SK-N-SH treated with all-trans-retinoic acid at 6 μM for 48 hours (cell line): ENCODE measurements around the gene IL4I1.

Experiments
- ATAC-seq: fragments of 200-7000 bp; cut with Tn5 transposase; 3 replicates; pipeline ENCODE4 v1.9.1; 2020; ENCODE audit warnings: mild to moderate bottlenecking, moderate library complexity
- ARNTL ChIP-seq: fragments of 450-650 bp; formaldehyde crosslinking; IDR thresholded peaks from 2 replicates; pipeline ENCODE4 v1.5.0; 2020; ENCODE audit warnings: low read depth, mild to moderate bottlenecking, moderate library complexity, borderline replicate concordance
- BACH2 ChIP-seq: fragments of 250-450 bp; sonication (Bioruptor Pico); IDR thresholded peaks from 2 replicates; pipeline ENCODE4 v1.9.0; 2021; ENCODE audit warnings: mild to moderate bottlenecking, borderline replicate concordance
- CSDC2 ChIP-seq: fragments of 250-450 bp; sonication (Bioruptor Pico); IDR thresholded peaks from 2 replicates; pipeline ENCODE4 v1.5.0; 2020; ENCODE audit warnings: mild to moderate bottlenecking, moderate library complexity
- ESRRG ChIP-seq: fragments of 250-450 bp; sonication (Bioruptor Pico); IDR thresholded peaks from 2 replicates; pipeline ENCODE4 v1.6.1; 2021; ENCODE audit warnings: mild to moderate bottlenecking
- GLIS3 ChIP-seq: fragments of 250-450 bp; sonication (Bioruptor Pico); IDR thresholded peaks from 2 replicates; pipeline ENCODE4 v1.5.0; 2020; ENCODE audit warnings: mild to moderate bottlenecking, moderate library complexity
- ISL1 ChIP-seq: fragments of 250-450 bp; sonication (Bioruptor Pico); IDR thresholded peaks from 2 replicates; pipeline ENCODE4 v2.1.2; 2022; ENCODE audit warnings: mild to moderate bottlenecking, moderate library complexity
- PPARA ChIP-seq: fragments of 250-450 bp; sonication (Bioruptor Pico); IDR thresholded peaks from 2 replicates; pipeline ENCODE4 v1.5.0; 2020; ENCODE audit warnings: mild to moderate bottlenecking, borderline replicate concordance
- RARB ChIP-seq: fragments of 250-450 bp; sonication (Bioruptor Pico); IDR thresholded peaks from 2 replicates; pipeline ENCODE4 v1.8.0; 2021; ENCODE audit warnings: mild to moderate bottlenecking, moderate library complexity
- SNAI2 ChIP-seq: fragments of 250-450 bp; sonication (Bioruptor Pico); IDR thresholded peaks from 2 replicates; pipeline ENCODE4 v1.5.0; 2020; ENCODE audit warnings: mild to moderate bottlenecking, moderate library complexity
- TCF4 ChIP-seq: fragments of 250-450 bp; sonication (Bioruptor Pico); IDR thresholded peaks from 2 replicates; pipeline ENCODE4 v1.8.0; 2021; ENCODE audit warnings: mild to moderate bottlenecking, moderate library complexity, borderline replicate concordance
- ZC3H10 ChIP-seq: fragments of 250-450 bp; sonication (Bioruptor Pico); IDR thresholded peaks from 2 replicates; pipeline ENCODE4 v1.5.1; 2021; ENCODE audit warnings: mild to moderate bottlenecking, moderate library complexity
- ZFP3 ChIP-seq: fragments of 250-450 bp; sonication (Bioruptor Pico); IDR thresholded peaks from 2 replicates; pipeline ENCODE4 v1.5.0; 2020; ENCODE audit warnings: mild to moderate bottlenecking, moderate library complexity
- ZFP30 ChIP-seq: fragments of 450-650 bp; formaldehyde crosslinking; IDR thresholded peaks from 2 replicates; pipeline ENCODE4 v1.5.0; 2022; ENCODE audit warnings: mild to moderate bottlenecking, moderate library complexity
- ZNF565 ChIP-seq: fragments of 450-650 bp; formaldehyde crosslinking; conservative IDR thresholded peaks from 2 replicates; pipeline ENCODE4 v1.5.0; 2020; ENCODE audit warnings: low read depth, mild to moderate bottlenecking, moderate library complexity
- ZNF70 ChIP-seq: fragments of 450-650 bp; formaldehyde crosslinking; IDR thresholded peaks from 2 replicates; pipeline ENCODE4 v1.5.0; 2020; ENCODE audit warnings: mild to moderate bottlenecking, moderate library complexity
- ZNF8 ChIP-seq: fragments of 450-650 bp; formaldehyde crosslinking; IDR thresholded peaks from 2 replicates; pipeline ENCODE4 v1.5.0; 2020; ENCODE audit warnings: mild to moderate bottlenecking, moderate library complexity
- TF ChIP-seq, protein P1 (sequence below): fragments of 250-450 bp; sonication (Bioruptor Pico); IDR thresholded peaks from 2 replicates; pipeline ENCODE4 v1.8.0; 2020; ENCODE audit warnings: mild to moderate bottlenecking, moderate library complexity, borderline replicate concordance
- TF ChIP-seq, protein P2 (sequence below): fragments of 250-450 bp; sonication (Bioruptor Pico); IDR thresholded peaks from 2 replicates; pipeline ENCODE4 v1.5.1; 2021; ENCODE audit warnings: mild to moderate bottlenecking, moderate library complexity
- TF ChIP-seq, protein P3 (sequence below): fragments of 250-450 bp; sonication (Bioruptor Pico); IDR thresholded peaks from 2 replicates; pipeline ENCODE4 v1.5.1; 2020; ENCODE audit warnings: low read depth, mild to moderate bottlenecking, moderate library complexity
- TF ChIP-seq, protein P4 (sequence below): fragments of 250-450 bp; sonication (Bioruptor Pico); IDR thresholded peaks from 2 replicates; pipeline ENCODE4 v1.8.0; 2021; ENCODE audit warnings: low read depth, mild to moderate bottlenecking, moderate library complexity, borderline replicate concordance

The IL4I1 gene

DNA sequence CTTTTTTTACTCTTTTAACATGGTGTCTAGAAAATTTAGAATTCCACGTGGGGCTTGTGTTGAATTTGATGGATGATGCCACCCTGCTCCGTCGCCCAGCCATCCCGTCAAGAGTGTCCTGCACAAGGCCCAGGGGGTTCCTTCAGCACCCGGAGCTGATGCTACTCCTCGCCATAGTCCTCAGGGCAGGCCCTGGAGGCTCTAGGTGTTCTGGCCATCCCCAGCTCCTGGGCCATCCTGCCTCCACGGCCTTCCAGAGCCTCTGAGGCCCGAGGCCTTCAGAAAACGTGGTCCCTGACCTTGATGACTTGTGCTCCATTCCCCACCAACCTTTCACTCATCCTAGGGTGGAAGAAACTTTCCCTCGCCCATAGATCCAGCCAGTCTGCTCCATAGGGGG, 22.9 kb downstream of the IL4I1 start:
- no peak for ATAC-seq
- TF ChIP-seq ESRRG (CRISPR knock-in tag): no peak
- no peak for TF ChIP-seq GLIS3 (CRISPR knock-in tag)
- no peak for TF ChIP-seq RARB (CRISPR knock-in tag)
- no peak for TF ChIP-seq BACH2 (CRISPR knock-in tag)

DNA sequence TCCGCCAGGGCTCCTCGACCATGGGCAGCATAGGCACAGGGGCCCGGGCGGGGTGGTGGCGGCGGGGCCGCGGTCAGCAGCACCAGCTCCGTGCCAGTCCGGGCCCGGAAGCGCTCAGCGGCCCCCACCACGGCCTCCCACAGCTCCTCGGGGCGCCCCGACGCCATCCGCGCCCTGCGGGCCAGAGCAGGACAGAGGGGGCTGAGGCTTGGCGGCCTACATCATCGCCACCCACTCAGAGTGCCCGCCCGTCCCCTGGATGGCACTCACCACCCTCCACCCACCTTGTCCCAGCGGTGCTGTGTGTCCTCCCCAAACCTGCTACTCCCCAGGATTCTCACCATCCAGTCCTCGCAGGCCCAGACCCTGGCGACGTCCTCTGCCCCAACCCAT, 23.6 kb downstream of the IL4I1 start:
- no peak for TF ChIP-seq ZC3H10 (CRISPR knock-in tag)
- no peak for TF ChIP-seq CSDC2 (CRISPR knock-in tag)
- no peak for ATAC-seq

DNA sequence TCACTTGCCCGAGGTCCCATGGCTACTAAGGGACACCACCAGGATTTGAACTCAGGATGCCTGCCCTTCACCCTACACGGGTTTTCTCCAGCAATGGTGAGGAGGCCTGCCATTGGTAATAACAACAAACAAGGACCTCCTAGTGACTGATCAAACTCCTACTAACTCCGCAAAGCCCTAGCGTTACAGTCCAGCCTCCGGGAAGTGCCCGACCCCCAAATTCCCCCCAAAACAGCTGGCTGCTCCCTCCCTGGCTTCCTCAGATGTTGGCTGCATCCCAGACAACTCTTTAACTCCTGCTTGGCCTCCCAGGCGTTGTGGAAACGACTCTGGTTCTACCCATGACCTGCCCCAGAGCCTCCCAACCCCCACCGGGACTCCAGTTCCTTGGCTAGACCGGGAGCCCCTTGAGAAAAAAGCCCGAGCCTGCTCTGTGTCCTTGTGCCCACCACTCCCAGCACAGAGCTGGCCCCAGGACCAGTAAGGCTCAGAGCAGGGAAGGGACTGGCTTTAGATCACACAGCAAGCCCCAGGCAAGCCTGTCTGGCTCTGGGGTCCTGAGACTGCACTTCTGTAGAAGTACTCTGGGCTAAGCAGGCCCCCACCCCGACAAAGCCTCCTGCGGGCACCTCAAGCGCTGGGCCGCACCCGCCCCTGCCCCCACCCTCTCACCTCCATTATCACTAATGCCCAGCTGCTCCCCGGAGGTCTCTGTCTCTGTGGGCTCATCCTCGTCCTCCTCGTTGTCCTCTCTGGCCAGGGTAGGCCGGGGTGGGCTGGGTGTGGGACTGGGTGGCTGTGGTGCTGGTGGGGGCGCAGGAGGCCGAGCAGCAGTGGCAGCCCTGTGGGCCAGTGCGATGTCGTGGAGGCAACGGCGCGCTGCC, 24.2 kb downstream of the IL4I1 start:
- ATAC-seq: no peak
- TF ChIP-seq ISL1 (CRISPR knock-in tag) (no peak), ESRRG (CRISPR knock-in tag) (no peak), ZFP3 (CRISPR knock-in tag) (peak; percentile 97), PPARA (CRISPR knock-in tag) (no peak)
- TF ChIP-seq, protein P1, sequence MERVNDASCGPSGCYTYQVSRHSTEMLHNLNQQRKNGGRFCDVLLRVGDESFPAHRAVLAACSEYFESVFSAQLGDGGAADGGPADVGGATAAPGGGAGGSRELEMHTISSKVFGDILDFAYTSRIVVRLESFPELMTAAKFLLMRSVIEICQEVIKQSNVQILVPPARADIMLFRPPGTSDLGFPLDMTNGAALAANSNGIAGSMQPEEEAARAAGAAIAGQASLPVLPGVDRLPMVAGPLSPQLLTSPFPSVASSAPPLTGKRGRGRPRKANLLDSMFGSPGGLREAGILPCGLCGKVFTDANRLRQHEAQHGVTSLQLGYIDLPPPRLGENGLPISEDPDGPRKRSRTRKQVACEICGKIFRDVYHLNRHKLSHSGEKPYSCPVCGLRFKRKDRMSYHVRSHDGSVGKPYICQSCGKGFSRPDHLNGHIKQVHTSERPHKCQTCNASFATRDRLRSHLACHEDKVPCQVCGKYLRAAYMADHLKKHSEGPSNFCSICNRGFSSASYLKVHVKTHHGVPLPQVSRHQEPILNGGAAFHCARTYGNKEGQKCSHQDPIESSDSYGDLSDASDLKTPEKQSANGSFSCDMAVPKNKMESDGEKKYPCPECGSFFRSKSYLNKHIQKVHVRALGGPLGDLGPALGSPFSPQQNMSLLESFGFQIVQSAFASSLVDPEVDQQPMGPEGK (CRISPR knock-in tag): no peak
- TF ChIP-seq, protein P2, sequence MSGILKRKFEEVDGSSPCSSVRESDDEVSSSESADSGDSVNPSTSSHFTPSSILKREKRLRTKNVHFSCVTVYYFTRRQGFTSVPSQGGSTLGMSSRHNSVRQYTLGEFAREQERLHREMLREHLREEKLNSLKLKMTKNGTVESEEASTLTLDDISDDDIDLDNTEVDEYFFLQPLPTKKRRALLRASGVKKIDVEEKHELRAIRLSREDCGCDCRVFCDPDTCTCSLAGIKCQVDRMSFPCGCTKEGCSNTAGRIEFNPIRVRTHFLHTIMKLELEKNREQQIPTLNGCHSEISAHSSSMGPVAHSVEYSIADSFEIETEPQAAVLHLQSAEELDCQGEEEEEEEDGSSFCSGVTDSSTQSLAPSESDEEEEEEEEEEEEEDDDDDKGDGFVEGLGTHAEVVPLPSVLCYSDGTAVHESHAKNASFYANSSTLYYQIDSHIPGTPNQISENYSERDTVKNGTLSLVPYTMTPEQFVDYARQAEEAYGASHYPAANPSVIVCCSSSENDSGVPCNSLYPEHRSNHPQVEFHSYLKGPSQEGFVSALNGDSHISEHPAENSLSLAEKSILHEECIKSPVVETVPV: no peak

DNA sequence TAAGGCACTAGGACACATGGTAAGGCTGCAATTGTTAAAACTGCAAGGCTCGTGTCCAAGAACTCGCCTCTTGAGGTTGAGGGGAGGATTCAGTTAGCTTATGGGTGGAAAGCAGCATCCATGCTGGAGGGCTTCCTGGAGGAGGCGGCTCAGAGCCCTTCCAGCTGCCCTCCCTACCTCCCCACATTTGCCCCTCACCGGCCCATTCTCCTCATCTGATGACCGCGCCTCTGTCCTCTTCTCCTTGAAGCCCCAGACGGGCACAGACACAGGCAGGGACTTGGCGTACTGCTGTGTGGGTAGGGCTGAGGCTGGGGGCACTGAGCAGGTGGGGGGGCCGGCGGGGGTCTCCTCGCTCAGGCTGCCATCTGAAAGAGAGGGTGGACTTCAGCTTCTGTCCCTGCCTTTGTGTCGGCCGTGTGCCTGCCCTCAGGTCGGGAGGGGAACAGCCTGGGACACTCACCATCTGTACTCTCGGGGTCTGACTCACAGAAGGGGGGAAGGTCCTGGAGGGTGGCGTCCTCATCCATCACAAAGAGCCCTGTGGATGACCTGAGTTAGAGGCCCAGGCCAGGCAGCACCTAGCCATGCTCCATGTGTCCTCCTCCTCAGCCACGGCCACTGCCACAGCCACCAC, 25.2 kb downstream of the IL4I1 start:
- ATAC-seq: no peak
- no peak for TF ChIP-seq ZNF565 (CRISPR knock-in tag)
- TF ChIP-seq ZFP30 (CRISPR knock-in tag): no peak

DNA sequence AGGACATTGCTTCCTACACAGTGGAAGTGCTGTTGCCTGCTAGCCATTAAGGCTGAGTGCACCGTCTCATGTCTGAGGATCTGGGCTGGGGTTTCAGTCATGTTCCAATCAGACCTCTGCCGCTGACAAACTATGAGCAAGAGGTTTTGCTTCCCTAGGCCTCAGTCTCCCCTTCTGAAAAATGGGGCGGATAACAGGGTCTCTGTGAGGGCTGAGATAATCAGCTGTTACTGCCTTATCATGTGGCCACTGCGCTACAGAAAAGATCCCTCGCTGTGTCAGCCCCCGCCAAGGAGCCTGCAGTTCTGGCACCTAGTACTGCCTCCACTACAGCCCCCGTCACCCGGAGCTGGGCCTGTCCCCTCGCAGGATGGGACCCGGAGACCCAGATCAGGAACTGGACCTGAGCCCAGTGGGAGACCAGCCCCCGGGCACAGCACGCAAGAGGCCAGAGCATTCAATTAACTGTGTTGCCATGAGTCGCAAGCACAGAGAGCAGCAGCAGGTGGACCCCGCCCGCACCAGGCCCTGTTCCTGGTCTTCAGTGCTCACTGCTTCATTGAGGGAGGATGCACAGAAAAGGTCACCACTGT, 26.3 kb downstream of the IL4I1 start:
- TF ChIP-seq TCF4 (no peak), ZNF8 (CRISPR knock-in tag) (no peak)
- ATAC-seq: no peak

DNA sequence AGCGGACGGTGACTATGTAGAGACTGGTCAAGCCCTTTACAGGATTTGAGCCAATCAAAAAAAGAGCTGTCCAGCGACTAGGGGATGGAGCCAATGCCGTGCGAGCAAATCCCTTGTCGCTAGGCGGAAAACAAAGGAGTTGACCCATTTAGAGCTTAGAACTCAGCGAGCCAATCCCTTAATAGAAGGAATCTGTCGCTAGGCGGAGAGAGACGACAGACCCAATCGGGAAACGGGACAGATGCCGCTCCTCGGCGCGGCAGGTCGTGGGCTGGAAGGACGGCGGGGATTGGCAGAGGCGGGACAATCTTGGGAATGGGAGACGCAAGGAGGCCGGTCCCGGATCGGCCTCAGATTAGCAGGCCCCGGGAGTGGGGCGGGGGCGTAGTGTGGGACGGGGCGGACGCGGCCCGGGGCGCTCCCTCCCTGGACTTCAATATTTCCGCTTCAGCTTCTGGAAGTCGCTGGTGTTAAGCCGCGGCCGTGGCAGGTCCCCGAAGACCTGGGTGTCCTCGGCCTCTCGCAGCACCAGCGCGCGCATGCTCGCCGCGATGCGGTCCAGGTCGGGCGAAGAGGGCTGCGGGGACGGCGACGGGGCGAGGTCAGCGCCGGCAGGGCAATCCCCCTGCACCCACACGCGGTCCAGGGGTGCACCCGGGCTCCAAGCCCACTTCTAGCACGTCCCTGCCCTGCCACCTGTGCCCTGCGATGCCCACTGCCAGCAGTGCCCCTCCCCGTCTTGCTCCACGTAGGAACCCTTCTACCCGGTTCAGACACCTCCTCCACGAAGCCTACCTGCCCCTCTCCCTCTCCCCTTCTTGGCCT, 27.0 kb downstream of the IL4I1 start:
- no peak for TF ChIP-seq RARB (CRISPR knock-in tag)
- TF ChIP-seq ZFP30 (CRISPR knock-in tag): no peak
- TF ChIP-seq, protein P2: no peak
- no peak for TF ChIP-seq ZNF70 (CRISPR knock-in tag)
- TF ChIP-seq ARNTL: no peak
- no peak for TF ChIP-seq SNAI2 (CRISPR knock-in tag)
- TF ChIP-seq GLIS3 (CRISPR knock-in tag): no peak
- TF ChIP-seq, protein P3, sequence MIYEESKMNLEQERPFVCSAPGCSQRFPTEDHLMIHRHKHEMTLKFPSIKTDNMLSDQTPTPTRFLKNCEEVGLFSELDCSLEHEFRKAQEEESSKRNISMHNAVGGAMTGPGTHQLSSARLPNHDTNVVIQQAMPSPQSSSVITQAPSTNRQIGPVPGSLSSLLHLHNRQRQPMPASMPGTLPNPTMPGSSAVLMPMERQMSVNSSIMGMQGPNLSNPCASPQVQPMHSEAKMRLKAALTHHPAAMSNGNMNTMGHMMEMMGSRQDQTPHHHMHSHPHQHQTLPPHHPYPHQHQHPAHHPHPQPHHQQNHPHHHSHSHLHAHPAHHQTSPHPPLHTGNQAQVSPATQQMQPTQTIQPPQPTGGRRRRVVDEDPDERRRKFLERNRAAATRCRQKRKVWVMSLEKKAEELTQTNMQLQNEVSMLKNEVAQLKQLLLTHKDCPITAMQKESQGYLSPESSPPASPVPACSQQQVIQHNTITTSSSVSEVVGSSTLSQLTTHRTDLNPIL: no peak
- no peak for TF ChIP-seq ZFP3 (CRISPR knock-in tag)
- TF ChIP-seq TCF4: no peak
- TF ChIP-seq ZNF8 (CRISPR knock-in tag): no peak
- TF ChIP-seq ISL1 (CRISPR knock-in tag): no peak
- TF ChIP-seq BACH2 (CRISPR knock-in tag): no peak
- TF ChIP-seq ESRRG (CRISPR knock-in tag): no peak
- TF ChIP-seq, protein P4, sequence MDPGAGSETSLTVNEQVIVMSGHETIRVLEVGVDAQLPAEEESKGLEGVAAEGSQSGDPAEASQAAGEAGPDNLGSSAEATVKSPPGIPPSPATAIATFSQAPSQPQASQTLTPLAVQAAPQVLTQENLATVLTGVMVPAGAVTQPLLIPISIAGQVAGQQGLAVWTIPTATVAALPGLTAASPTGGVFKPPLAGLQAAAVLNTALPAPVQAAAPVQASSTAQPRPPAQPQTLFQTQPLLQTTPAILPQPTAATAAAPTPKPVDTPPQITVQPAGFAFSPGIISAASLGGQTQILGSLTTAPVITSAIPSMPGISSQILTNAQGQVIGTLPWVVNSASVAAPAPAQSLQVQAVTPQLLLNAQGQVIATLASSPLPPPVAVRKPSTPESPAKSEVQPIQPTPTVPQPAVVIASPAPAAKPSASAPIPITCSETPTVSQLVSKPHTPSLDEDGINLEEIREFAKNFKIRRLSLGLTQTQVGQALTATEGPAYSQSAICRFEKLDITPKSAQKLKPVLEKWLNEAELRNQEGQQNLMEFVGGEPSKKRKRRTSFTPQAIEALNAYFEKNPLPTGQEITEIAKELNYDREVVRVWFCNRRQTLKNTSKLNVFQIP (CRISPR knock-in tag): no peak
- TF ChIP-seq, all 23 proteins: peak for 0
- peak; percentile 81 for ATAC-seq
